Kidney capillary endothelial cell (primary cell): Measurements from ENCODE around the gene GPT2.
A peak's percentile ranks its signal among the peaks of the same experiment; 100 is the strongest.

Experiments used
- DNase-seq: peaks from one replicate; pipeline ENCODE4 v3.0.0-alpha.2; 2018; ENCODE audit warnings: low spot score

GPT2 gene

GRCh38 chr16:46972429-46973206 is 88.5 kb downstream of the GPT2 start:
- peak; percentile 26 for DNase-seq

- peak; percentile 82 for DNase-seq
Observed at GRCh38 chr16:46973207-46973995, 89.2 kb downstream of the GPT2 start, which contains the start of gene DNAJA2. DNAJA2 (minus strand) TSS chr16:46973674; CDS start chr16:46973572, 102 bp downstream.

GRCh38 chr16:46973996-46974324 is 89.8 kb downstream of the GPT2 start:
- no peak for DNase-seq

GRCh38 chr16:46974352-46974751 is 90.2 kb downstream of the GPT2 start:
- peak; percentile 16 for DNase-seq

- DNase-seq, result no peak
Observed at GRCh38 chr16:46975165-46975564, 91.0 kb downstream of the GPT2 start.

- DNase-seq, result no peak
Observed at GRCh38 chr16:46975908-46976470, 91.8 kb downstream of the GPT2 start.

- no peak for DNase-seq
Observed at GRCh38 chr16:46976550-46976949, 92.4 kb downstream of the GPT2 start.
